ENCODE data around the gene ZFPM1. TPM values are rescaled to one million over a fixed set of nuclear protein-coding genes. Genes with fewer than 3 reads are reported as not detected.

ZFPM1 gene
- total RNA-seq, 1 experiment from 2014 or later: 1.1 TPM

DNA sequence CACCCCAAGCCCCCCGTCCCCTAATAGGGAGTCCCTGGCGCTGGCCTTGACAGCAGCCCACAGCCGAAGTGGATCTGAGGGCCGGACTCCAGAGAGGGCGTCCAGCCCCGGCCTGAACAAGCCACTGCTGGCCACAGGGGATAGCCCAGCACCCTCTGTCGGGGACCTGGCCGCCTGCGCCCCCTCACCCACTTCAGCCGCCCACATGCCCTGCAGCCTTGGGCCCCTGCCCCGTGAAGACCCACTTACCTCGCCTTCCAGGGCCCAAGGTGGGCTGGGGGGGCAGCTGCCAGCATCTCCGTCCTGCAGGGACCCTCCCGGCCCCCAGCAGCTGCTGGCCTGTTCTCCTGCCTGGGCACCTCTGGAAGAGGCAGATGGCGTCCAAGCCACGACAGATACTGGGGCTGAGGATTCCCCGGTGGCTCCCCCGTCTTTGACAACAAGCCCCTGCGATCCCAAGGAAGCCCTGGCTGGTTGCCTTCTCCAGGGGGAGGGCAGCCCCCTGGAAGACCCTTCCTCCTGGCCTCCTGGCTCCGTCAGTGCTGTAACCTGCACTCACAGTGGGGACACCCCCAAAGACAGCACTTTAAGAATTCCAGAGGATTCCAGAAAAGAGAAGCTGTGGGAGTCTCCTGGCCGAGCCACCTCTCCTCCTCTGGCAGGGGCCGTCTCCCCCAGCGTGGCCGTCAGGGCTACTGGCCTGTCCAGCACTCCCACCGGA, 19.3 kb upstream of the ZFPM1 start:
- no peak for DNase-seq (ENCODE audit: low read depth)

DNA sequence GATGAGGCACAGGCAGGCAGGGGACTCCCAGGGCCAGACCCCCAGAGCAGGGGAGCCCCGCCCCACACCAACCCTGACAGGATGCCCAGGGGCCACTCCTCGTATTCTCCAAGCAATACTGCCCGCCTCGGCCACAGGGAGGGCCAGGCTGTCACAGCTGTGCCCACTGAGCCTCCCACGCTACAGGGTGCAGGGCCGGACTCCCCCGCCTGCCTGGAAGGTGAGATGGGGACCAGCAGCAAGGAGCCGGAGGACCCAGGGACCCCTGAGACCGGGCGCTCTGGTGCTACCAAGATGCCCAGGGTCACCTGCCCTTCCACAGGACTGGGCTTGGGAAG, 18.8 kb upstream of the ZFPM1 start:
- no peak for DNase-seq (ENCODE audit: low read depth)

DNA sequence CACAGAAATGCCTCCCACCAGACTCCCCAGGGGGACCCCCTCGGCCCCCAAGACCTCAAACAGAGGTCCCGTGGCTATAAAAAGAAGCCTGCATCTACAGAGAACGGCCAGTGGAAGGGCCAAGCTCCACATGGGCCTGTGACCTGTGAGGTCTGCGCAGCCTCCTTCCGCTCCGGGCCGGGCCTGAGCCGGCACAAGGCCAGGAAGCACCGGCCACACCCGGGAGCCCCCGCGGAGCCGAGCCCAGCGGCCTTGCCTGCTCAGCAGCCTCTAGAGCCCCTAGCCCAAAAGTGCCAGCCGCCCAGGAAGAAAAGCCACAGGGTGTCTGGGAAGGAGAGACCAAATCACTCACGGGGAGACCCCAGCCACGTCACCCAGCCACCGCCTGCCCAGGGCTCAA, 18.3 kb upstream of the ZFPM1 start:
- no peak for DNase-seq (ENCODE audit: low read depth)

DNA sequence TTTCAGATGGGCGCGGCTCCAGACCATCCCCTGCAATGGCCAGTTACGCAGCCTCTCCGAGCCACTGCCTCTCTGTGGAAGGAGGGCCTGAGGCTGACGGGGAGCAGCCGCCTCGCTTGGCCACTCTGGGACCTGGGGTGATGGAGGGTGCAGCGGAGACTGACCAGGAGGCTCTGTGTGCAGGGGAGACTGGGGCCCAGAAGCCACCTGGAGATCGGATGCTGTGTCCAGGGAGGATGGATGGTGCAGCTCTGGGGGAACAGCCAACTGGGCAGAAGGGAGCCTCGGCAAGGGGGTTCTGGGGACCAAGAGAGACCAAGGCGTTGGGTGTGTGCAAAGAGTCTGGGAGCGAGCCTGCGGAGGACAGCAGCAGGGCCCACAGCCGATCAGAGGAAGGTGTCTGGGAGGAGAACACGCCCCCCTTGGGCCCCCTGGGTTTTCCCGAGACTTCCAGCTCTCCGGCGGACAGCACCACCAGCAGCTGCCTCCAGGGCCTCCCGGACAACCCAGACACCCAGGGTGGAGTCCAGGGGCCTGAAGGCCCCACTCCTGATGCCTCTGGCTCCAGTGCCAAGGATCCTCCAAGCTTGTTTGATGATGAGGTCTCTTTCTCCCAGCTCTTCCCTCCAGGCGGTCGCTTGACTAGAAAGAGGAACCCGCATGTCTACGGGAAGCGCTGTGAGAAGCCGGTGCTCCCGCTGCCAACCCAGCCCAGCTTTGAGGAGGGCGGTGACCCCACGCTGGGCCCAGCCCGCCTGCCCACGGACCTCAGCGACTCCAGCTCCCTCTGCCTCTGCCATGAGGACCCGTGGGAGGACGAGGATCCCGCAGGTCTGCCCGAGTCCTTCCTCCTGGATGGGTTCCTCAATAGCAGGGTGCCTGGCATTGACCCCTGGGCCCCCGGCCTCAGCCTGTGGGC, 17.4 kb upstream of the ZFPM1 start:
- DNase-seq (ENCODE audit: low read depth): no peak

DNA sequence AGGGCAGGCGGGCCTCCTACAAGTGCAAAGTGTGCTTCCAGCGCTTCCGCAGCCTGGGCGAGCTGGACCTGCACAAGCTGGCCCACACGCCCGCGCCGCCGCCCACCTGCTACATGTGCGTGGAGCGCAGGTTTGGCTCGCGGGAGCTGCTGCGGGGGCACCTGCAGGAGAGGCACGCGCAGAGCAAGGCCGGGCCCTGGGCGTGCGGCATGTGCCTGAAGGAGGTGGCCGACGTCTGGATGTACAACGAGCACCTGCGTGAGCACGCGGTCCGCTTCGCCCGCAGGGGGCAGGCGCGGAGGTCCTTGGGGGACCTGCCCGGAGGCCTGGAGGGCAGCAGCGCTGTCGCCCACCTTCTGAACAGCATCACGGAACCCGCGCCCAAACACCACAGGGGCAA, 16.3 kb upstream of the ZFPM1 start:
- no peak for DNase-seq (ENCODE audit: low read depth)

DNA sequence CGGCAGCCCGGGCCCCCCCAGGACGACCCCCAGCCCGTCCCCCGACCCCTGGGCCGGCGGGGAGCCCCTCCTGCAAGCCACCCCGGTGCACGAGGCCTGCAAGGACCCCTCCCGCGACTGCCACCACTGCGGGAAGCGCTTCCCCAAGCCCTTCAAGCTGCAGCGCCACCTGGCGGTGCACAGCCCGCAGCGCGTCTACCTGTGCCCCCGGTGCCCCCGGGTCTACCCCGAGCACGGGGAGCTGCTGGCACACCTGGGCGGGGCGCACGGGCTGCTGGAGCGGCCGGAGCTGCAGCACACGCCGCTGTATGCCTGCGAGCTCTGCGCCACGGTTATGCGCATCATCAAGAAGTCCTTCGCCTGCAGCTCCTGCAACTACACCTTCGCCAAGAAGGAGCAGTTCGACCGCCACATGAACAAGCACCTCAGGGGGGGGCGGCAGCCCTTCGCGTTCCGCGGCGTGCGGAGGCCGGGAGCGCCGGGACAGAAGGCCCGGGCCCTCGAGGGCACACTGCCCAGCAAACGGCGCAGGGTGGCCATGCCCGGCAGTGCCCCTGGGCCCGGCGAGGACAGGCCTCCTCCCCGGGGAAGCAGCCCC, 15.6 kb upstream of the ZFPM1 start:
- no peak for DNase-seq (ENCODE audit: low read depth)

DNA sequence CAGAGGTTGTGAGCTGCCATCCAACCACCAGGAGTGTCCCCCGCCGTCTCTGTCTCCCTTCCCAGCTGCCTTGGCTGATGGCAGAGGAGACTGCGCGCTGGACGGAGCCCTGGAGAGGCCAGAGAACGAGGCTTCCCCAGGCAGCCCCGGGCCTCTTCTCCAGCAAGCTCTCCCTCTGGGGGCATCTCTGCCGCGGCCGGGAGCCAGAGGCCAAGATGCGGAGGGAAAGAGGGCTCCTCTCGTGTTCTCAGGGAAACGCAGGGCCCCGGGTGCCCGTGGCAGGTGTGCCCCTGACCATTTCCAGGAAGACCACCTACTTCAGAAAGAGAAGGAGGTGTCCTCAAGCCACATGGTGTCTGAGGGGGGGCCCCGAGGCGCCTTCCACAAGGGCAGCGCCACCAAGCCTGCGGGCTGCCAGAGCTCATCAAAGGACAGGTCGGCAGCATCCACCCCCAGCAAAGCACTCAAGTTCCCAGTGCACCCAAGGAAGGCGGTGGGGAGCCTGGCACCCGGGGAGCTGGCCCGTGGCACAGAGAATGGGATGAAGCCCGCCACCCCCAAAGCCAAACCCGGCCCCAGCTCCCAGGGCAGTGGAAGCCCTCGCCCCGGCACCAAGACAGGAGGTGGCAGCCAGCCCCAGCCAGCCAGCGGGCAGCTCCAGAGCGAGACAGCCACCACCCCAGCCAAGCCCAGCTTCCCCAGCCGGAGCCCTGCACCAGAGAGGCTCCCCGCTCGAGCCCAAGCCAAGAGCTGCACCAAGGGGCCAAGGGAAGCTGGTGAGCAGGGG, 14.8 kb upstream of the ZFPM1 start:
- no peak for DNase-seq (ENCODE audit: low read depth)

DNA sequence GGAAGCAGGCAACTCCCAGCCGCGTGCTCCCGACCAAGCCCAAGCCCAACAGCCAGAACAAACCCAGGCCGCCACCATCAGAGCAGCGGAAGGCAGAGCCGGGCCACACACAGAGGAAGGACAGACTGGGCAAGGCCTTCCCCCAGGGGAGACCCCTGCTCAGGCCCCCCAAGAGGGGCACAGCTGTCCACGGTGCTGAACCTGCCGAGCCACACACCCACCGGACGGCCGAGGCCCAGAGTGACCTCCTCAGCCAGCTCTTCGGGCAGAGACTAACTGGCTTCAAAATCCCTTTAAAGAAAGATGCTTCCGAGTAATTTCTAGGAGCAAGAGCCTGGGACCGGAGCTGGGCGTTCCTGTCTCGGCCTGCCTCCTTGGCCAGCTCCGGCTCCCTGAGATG, 14.1 kb upstream of the ZFPM1 start:
- DNase-seq (ENCODE audit: low read depth): no peak

DNA sequence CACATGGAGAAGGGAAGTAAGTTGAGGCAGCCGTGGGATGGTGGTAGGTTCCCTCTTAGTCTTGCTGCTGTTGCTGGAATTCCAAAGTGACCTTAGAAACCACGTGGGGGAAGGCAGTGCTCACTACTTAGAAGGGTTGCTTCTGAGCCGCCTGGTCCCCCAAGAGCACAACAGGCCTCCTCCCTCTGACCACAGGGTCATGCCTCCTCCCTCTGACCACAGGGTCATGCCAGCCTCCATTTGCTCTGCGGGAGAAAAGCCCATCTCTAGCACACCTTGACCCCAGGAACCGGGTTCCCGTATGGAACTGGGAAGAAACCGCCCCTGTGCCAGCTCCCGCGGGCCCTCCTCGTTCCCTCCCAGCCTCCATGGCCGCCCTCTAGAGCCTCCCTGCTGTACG, 13.4 kb upstream of the ZFPM1 start:
- DNase-seq (ENCODE audit: low read depth): no peak

DNA sequence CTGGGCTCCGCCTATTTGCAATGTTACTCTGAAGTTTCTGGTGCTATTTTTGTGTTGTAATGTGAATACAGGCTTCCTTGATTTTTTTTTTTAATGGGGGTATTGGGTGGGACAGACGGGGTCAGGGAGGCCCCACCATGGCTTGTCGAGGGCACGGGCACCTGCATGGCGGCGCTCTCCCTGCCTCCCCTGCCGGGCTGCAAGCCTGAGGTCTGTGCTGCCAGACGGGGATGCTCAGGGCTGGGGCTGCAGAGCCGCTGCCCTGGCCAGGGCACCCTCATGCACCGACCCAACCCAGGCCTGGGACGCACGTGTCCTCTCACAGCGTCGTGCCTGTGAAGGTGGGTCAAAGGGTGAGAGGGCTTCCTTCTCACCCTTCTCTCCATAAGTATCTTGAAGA, 13.0 kb upstream of the ZFPM1 start:
- no peak for DNase-seq (ENCODE audit: low read depth)

DNA sequence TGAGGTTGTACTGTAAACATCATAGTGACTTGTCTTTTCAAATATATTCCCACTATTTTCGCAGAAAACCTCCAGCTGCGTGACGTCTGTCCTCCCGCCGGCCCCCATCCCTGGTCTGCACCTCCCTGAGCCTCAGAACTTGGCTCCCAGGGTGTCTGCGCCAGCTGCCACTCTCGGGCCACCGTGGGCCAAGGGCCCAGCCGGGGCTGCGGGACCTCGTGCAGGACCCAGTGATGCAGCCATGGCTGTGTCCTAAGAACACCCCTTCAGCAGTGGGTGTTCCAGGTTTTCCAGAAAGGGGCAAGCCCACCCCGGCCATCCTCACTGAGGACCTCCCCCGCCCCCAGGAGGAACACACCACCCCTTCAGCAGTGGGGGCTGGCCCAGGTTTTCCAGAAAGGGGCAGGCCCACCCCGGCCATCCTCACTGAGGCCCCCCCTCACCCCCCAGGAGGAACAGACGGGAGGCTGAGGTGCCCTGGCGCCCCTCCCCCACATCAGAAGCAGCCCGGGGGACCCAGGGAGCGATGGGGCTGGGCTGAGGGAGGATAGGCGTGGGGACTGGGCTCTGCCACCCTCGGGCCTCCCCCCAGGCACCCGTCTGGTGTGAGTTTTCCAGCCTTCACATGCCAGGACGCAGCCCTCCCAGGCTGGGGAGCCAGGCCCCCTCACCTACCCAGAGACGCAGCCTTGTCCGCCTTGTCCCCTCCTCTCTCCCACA, 12.2 kb upstream of the ZFPM1 start:
- no peak for DNase-seq (ENCODE audit: low read depth)

DNA sequence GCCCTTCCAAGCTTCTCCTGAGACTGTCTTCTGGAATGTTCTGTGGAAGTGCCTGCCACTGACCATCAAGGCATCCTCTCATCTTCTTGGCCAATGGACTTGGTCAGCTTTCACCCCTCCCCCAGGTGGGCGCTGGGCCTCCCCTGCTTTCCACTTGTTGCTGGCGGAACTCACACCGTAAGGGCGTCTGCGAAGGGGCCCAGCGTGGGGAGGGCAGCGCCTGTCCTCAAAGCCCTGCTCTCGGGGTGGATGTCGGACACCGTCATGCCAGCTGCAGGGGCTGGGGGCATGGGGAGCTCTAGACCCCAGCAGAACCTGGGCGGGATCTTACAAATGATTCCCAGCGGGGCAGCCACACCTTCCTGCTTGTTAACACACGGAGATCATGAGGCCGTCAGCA, 11.6 kb upstream of the ZFPM1 start:
- DNase-seq (ENCODE audit: low read depth): no peak

DNA sequence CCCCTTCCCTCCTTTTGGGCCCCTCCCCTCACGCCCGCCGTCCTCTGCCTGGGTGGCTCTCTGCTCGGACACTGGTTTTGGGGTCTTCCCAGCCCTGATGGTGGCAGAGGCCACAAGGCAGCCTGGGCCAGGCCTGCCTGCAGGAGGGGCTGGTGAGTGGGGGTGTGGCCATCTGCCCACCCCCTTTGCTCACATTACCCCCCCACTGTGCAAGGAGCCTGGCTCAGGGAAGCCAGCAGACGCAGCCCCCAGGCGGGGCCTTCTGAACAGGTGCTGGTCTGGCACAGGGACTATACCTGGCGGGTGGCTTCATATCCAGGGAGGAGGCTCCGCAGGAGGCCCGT, 10.7 kb upstream of the ZFPM1 start:
- no peak for DNase-seq (ENCODE audit: low read depth)

DNA sequence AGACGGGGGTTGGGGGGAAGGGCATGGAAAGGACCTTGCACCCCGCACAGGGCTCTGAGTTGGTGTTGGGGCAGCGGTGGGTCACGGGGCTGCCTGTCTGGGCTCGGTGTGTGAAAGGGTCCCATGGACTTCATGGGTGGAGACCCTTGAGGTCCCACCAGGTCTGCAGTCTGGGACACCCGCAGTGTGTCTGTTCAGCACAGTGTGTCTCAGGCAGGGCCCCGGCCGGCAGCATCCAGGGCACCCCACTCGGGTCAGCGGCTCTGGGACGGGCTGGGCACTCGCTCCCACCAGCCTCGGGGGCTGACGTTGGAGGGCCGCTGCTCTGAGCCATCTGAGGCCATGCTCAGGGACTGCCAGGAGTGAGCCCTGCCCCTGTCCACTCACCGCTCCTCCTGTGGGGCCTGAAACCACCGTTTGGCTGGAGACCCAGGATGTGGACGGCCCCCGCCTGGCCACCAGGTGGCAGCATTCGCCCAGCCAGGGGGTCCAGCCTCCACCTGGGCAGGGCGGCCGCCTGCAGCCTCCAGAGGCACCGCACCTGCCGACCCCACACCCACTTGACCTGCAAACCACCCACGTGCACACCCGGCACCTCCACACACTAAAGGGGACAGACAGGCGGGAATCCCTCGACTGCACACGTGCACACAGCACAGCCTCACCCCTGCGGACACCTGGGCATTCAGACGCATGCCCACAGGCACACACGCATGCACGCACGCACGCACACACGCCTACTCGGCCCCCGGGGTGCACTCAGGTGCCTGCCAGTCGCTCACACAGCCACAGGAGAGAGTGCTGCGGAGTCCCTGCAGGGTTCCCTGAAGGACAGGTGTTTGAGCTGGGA, 10.1 kb upstream of the ZFPM1 start:
- DNase-seq (ENCODE audit: low read depth): peak; percentile 46

DNA sequence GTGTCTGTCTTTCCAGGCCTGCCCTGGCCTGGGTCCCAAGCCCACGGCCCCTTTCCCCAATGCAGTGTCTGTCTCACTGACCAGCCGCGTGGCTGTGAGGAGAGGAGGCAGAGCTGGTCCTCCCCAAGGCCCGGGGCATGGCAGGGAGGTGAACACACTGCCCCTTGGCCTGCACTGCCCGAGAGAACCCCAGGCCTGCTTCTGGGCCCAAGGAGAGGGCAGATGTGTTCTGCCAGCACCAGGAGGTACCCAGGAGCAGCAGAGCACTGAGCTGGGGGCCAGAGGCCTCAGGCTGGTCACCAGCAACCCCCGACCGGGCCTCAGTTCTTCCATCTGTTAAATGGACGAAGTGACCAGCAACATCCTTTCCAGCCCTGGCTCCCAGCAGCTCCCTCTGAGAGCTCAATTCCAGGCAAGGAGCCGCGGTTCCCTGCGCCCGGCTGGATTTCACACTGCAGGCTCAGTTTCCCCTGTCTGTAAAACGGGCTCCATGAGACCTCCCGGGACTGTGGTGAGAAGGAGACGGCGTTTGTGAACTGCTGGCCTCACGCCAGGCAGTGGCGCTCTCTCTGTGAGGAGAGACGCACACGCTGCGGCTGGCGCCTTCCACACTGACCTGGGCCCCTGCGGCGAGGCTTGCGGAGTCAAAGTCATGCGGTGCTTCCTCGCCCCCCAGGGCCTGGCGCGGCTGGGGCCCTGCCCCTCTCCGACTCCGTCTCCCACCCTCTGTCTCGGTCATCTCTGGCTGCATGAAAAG, 8.1 kb upstream of the ZFPM1 start:
- DNase-seq (ENCODE audit: low read depth): no peak

DNA sequence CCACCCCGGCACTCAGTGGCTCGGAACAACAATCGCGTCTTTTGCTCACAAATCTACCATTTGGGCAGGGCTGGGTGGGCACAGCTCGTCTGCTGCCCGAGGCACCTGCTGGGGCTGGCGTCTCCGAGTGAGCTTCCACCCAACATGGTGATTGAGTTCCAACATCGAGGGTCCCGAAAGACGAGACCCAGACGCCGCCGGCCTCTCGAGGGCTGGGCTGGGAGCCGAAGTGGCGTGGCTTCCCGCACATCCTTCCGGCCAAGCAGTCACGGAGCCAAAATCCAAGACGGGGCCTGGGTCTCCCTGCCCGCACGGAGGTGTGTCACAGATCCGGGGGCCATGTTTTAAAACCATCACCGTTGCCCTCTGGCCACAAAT, 7.5 kb upstream of the ZFPM1 start:
- no peak for DNase-seq (ENCODE audit: low read depth)

DNA sequence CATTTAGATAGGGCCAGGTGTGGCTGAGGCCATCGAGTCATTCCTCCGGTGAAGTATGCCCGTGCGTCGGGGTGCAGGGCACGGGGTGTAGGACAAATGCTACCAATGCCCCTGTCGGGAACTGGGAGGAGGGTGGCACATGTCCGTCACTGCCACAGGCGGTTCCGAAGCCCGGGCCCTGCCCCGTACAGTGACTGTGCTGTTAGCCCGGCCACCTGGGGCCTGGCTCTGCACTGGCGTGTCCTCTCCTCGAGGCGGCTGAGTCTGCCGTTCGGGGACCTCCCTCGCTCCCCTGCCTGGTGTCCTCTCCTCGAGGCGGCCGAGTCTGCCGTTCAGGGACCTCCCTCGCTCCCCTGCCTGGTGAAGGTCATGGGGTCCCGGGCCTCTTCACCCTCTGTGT, 7.0 kb upstream of the ZFPM1 start:
- DNase-seq (ENCODE audit: low read depth): no peak

DNA sequence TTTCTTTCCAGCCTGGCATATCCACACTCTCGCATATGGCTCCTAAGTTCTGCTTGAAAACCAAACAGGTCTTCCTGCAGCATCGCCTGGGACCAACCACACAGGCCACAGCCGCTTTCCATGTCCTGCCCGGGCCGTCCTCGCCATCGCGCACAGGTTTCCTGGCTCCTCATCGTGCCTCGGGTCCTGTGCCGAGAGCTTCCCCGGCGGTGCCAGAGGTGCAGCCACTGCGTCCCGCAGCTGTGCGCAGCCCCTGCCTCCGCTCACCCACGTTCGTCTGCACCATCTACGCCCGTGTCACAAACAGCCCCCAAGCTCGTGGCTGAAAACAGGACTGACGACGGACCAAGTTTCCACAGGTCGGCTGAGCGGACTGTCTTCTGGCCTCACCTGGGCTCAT, 6.3 kb upstream of the ZFPM1 start:
- DNase-seq (ENCODE audit: low read depth): no peak

DNA sequence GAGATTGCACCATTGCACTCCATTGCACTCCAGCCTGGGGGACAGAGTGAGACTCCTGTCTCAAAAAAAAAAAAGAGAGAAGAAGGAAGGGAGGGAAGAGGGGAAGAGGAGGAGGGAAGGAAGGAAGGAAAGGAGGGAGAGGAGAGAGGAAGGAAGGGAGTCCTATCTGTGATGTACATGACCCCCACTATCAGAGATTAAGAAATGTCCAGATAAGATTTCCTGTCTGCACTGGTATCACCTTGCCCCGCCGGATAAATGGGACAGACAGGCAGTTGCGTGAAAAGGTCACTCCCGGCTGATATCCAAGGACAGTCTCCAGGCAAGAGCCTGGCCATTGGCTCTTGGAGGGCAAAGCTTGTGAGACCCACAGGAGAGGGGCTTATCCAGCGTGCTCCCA, 5.2 kb upstream of the ZFPM1 start:
- DNase-seq (ENCODE audit: low read depth): no peak

Measured in LHCN-M2 (cell line).